IMR-90 (cell line): ENCODE results near the gene PKD1L1. TPM values are rescaled to one million over a fixed set of nuclear protein-coding genes. Genes with fewer than 3 reads are reported as not detected.

ENCODE experiments used
- ATAC-seq: fragments of 200-7000 bp; cut with Tn5 transposase; 2 replicates; pipeline ENCODE4 v1.9.1; 2020; ENCODE audit warnings: low read depth, mild to moderate bottlenecking, moderate library complexity
- BruUV-seq: library from RNA; stranded (reverse); fragments of 400-500 nt; replicated peaks from 2 replicates; lab custom pipeline; 2021; lab: Mats Ljungman, UMichigan
- CTCF ChIA-PET: fragments of 300-600 bp; formaldehyde crosslinking; extraction: SDS; loops from one replicate; lab custom pipeline; 2021; ENCODE audit warnings: antibody characterized with exemption; lab: Yijun Ruan, JAX
- POLR2A ChIA-PET: fragments of 300-600 bp; sonication (Branson Sonifier 250); formaldehyde crosslinking; loops from one replicate; lab custom pipeline; 2022; ENCODE audit warnings: antibody characterized with exemption; ENCODE audit not compliant: unreplicated experiment; lab: Charles Lee
- DNase-seq: peaks from one replicate; pipeline ENCODE4 v3.0.0; 2013
- H2AFZ ChIP-seq: replicated peaks from 2 replicates; pipeline ENCODE3; 2013; ENCODE audit warnings: low read length, mild to moderate bottlenecking; ENCODE audit not compliant: poor library complexity
- H2AK5ac ChIP-seq: 2 replicates; pipeline ENCODE4 v1.6.1; 2013; ENCODE audit warnings: low read depth, low read length, inconsistent platforms
- H2AK9ac ChIP-seq: replicated peaks from 2 replicates; pipeline ENCODE3; 2013; ENCODE audit warnings: mild to moderate bottlenecking, low read depth, low read length, moderate library complexity; ENCODE audit not compliant: poor library complexity
- H2BK120ac ChIP-seq: 2 replicates; pipeline ENCODE4 v1.6.1; 2013; ENCODE audit warnings: low read depth, low read length, inconsistent platforms
- H2BK15ac ChIP-seq: 3 replicates; pipeline ENCODE4 v1.6.1; 2013; ENCODE audit warnings: low read depth, low read length, inconsistent platforms
- H2BK20ac ChIP-seq: 2 replicates; pipeline ENCODE4 v1.6.1; 2013; ENCODE audit warnings: low read depth, mild to moderate bottlenecking, inconsistent platforms, low read length, moderate library complexity
- H2BK5ac ChIP-seq: 2 replicates; pipeline ENCODE4 v1.6.1; 2013; ENCODE audit warnings: mild to moderate bottlenecking, low read depth, low read length, inconsistent platforms; ENCODE audit not compliant: poor library complexity, severe bottlenecking
- H3K14ac ChIP-seq: replicated peaks from 2 replicates; pipeline ENCODE4 v1.6.1; 2013; ENCODE audit warnings: low read depth, low read length, inconsistent platforms
- H3K18ac ChIP-seq: 2 replicates; pipeline ENCODE4 v1.6.1; 2013; ENCODE audit warnings: low read depth, low read length, control low read depth
- H3K23ac ChIP-seq: 2 replicates; pipeline ENCODE4 v1.6.1; 2013; ENCODE audit warnings: low read depth, low read length, inconsistent platforms
- H3K27ac ChIP-seq: 2 replicates; pipeline ENCODE4 v1.5.1; 2013; ENCODE audit warnings: mild to moderate bottlenecking, control low read depth, low read length; ENCODE audit not compliant: insufficient read depth
- H3K27me3 ChIP-seq: 2 replicates; pipeline ENCODE4 v1.6.1; 2013; ENCODE audit warnings: low read length; ENCODE audit not compliant: control insufficient read depth, insufficient read depth
- H3K36me3 ChIP-seq: 2 replicates; pipeline ENCODE4 v1.6.1; 2013; ENCODE audit warnings: low read length, mixed read lengths; ENCODE audit not compliant: control insufficient read depth, insufficient read depth
- H3K4ac ChIP-seq: 2 replicates; pipeline ENCODE4 v1.6.1; 2013; ENCODE audit warnings: low read depth, low read length, inconsistent platforms
- H3K4me1 ChIP-seq: 2 replicates; pipeline ENCODE4 v1.6.1; 2013; ENCODE audit warnings: low read length, mixed read lengths; ENCODE audit not compliant: control insufficient read depth, insufficient read depth
- H3K4me2 ChIP-seq: 2 replicates; pipeline ENCODE4 v1.6.1; 2013; ENCODE audit warnings: low read depth, mild to moderate bottlenecking, control low read depth, low read length, moderate library complexity
- H3K4me3 ChIP-seq: 2 replicates; pipeline ENCODE4 v1.5.1; 2013; ENCODE audit warnings: low read depth, mild to moderate bottlenecking, control low read depth, low read length, moderate library complexity; ENCODE audit not compliant: insufficient read depth
- H3K56ac ChIP-seq: 2 replicates; pipeline ENCODE4 v1.6.1; 2013; ENCODE audit warnings: low read length, inconsistent platforms; ENCODE audit not compliant: insufficient read depth; ENCODE audit errors: extremely low read depth
- H3K79me1 ChIP-seq, 2 experiments: 2 replicates each; pipeline ENCODE4 v1.6.1; 2013; ENCODE audit warnings: low read length in 2 of 2, inconsistent platforms in 1 of 2, low read depth in 1 of 2
- H3K9ac ChIP-seq: 2 replicates; pipeline ENCODE4 v1.6.1; 2013; ENCODE audit warnings: low read depth, low read length, control low read depth
- H3K9me1 ChIP-seq: 2 replicates; pipeline ENCODE4 v1.6.1; 2013; ENCODE audit warnings: low read length, inconsistent platforms; ENCODE audit not compliant: insufficient read depth
- H3K9me3 ChIP-seq: 2 replicates; pipeline ENCODE4 v1.6.1; 2013; ENCODE audit warnings: low read length; ENCODE audit not compliant: control insufficient read depth, insufficient read depth
- H4K20me1 ChIP-seq: 2 replicates; pipeline ENCODE4 v1.6.1; 2013; ENCODE audit warnings: low read length, inconsistent platforms; ENCODE audit not compliant: insufficient read depth
- H4K5ac ChIP-seq: 2 replicates; pipeline ENCODE4 v1.6.1; 2013; ENCODE audit warnings: mild to moderate bottlenecking, low read depth, low read length, control low read depth
- H4K8ac ChIP-seq, 2 experiments: 2 replicates each; pipeline ENCODE4 v1.6.1; 2013; ENCODE audit warnings: low read depth in 2 of 2, low read length in 2 of 2, control low read depth in 1 of 2, inconsistent platforms in 1 of 2
- H4K91ac ChIP-seq: 2 replicates; pipeline ENCODE4 v1.6.1; 2013; ENCODE audit warnings: low read depth, low read length, inconsistent platforms; ENCODE audit not compliant: insufficient read depth
- BHLHE40 ChIP-seq: fragments of 150-350 bp; IDR thresholded peaks from 2 replicates; pipeline ENCODE4 v1.6.1; 2016; ENCODE audit warnings: mild to moderate bottlenecking, low read depth, low read length
- CHD1 ChIP-seq: IDR thresholded peaks from 2 replicates; pipeline ENCODE4 v1.6.1; 2012; ENCODE audit warnings: low read depth, low read length, improper control_type of control experiment
- FOS ChIP-seq: fragments of 150-350 bp; IDR thresholded peaks from 2 replicates; pipeline ENCODE4 v1.6.1; 2016; ENCODE audit warnings: low read depth, low read length
- MAFK ChIP-seq: IDR thresholded peaks from 2 replicates; pipeline ENCODE4 v1.6.1; 2012; ENCODE audit warnings: low read depth, low read length, improper control_type of control experiment
- MAZ ChIP-seq: IDR thresholded peaks from 2 replicates; pipeline ENCODE4 v1.6.1; 2012; ENCODE audit warnings: low read depth, mild to moderate bottlenecking, low read length, improper control_type of control experiment, moderate library complexity, borderline replicate concordance
- MXI1 ChIP-seq: IDR thresholded peaks from 2 replicates; pipeline ENCODE4 v1.6.1; 2012; ENCODE audit warnings: low read depth, mild to moderate bottlenecking, low read length, moderate library complexity, borderline replicate concordance
- RCOR1 ChIP-seq: IDR thresholded peaks from 2 replicates; pipeline ENCODE4 v1.6.1; 2012; ENCODE audit warnings: mild to moderate bottlenecking, low read length, improper control_type of control experiment; ENCODE audit not compliant: insufficient replicate concordance
- RFX5 ChIP-seq: IDR thresholded peaks from 2 replicates; pipeline ENCODE4 v1.8.0; 2012; ENCODE audit warnings: low read depth, mild to moderate bottlenecking, low read length, moderate library complexity
- SMC3 ChIP-seq: fragments of 150-350 bp; IDR thresholded peaks from 2 replicates; pipeline ENCODE4 v1.6.1; 2016; ENCODE audit warnings: low read depth, mild to moderate bottlenecking, antibody characterized with exemption, low read length, moderate library complexity
- WGBS, 2 experiments: methylation state at CpG; one replicate each; pipeline versions ENCODE4 v1.1.5 to v1.1.7; 2013; ENCODE audit warnings: missing lambda C conversion rate in 2 of 2; ENCODE audit not compliant: insufficient read length in 1 of 2; ENCODE audit errors: extremely low coverage in 2 of 2; 5-methylcytosine and 5-hydroxymethylcytosine counted together
- dilution Hi-C: fragments of 300-500 bp; cut with HindIII; formaldehyde crosslinking; loops from one replicate; pipeline ENCODE4 v1.14.3; 2018; ENCODE audit warnings: low sequenced_read_pairs; ENCODE audit not compliant: unreplicated experiment
- in situ Hi-C: fragments of 300-500 bp; cut with MboI; formaldehyde crosslinking; loops from 3 replicates; pipeline ENCODE4 v1.14.3; 2019; ENCODE audit warnings: low sequenced_read_pairs, inconsistent platforms, mixed read lengths
- intact Hi-C: fragments of 100-400 bp; cut with micrococcal nuclease; formaldehyde crosslinking; loops from 2 replicates; pipeline ENCODE4 v1.10.0; 2022
- polyA plus RNA-seq, 3 experiments: library from polyadenylated mRNA; depleted of rRNA; stranded (reverse); fragments of >200 nt; gene quantifications; 2 replicates each; pipeline ENCODE4 v1.2.3, GENCODE V29; 2012; ENCODE audit warnings: low replicate concordance in 1 of 3
- total RNA-seq: library from RNA; depleted of rRNA; stranded (reverse); fragments of >200 nt; gene quantifications from 2 replicates; pipeline ENCODE4 v1.2.3, GENCODE V29; 2012
- TF ChIP-seq, protein P1 (sequence below): fragments of 150-350 bp; IDR thresholded peaks from 2 replicates; pipeline ENCODE4 v1.6.1; 2016; ENCODE audit warnings: low read depth, mild to moderate bottlenecking, low read length, moderate library complexity, borderline replicate concordance
- TF ChIP-seq, protein P2 (sequence below): fragments of 150-350 bp; IDR thresholded peaks from 2 replicates; pipeline ENCODE4 v1.6.1; 2017; ENCODE audit warnings: mild to moderate bottlenecking, antibody characterized with exemption, low read length, low read depth
- TF ChIP-seq, protein P3 (sequence below): conservative IDR thresholded peaks from 2 replicates; pipeline ENCODE4 v1.5.1; 2012; ENCODE audit warnings: mild to moderate bottlenecking, low read depth, low read length, improper control_type of control experiment

PKD1L1 gene
- total and polyA plus RNA-seq, 2 of the 4 experiments (the other 2 are of a cell fraction) = under 0.01 to 0.15 TPM

DNA sequence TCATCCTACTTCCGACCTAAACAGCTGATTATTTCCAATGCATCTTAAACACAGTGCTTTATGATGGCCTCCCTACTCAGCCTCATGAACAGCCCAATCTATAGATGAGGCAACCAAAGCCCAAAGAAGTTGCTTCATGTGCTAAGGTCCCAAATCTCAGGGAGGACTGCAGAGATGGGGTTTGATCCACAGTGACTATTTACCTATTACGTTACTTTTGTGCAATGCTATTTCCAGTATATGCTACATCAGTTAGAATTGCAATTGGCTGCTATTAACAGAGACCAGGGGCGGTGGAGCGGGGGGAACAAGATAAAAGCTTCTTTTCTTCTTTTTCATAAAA lies 213.3 kb downstream of the PKD1L1 start:
- H3K18ac ChIP-seq = no peak overlapping the region
- no peak overlapping the region for H3K4ac ChIP-seq
- H3K4me1 ChIP-seq = peaks cover 6% of the 10 kb centered on the region
- peaks cover 10% of the 10 kb centered on the region; the same call in 1 of the 2 replicates for H3K9me1 ChIP-seq
- DNase-seq (no peak), ATAC-seq (no peak)
- no peaks in the 10 kb centered on the region for H3K79me1 ChIP-seq
- H3K23ac ChIP-seq = peak overlapping the region; percentile 17; the same call in 1 of the 2 replicates
- H2BK15ac ChIP-seq = 0 out of 3 replicates have a peak overlapping the region, but pooled peaks have one; percentile 23
- dilution Hi-C loops = no loop called here
- no peak overlapping the region; the same call in 1 of the 2 replicates for H2BK120ac ChIP-seq
- H2AFZ ChIP-seq = no peak overlapping the region
- no peak overlapping the region for H2BK5ac ChIP-seq
- no peak overlapping the region for H3K9ac ChIP-seq
- no peak overlapping the region for H2AK5ac ChIP-seq
- intact Hi-C loops = no loop called here
- BruUV-seq = no TSS peak
- H4K20me1 ChIP-seq = no peaks in the 10 kb centered on the region
- H3K36me3 ChIP-seq = no peaks in the 10 kb centered on the region
- H3K4me2 ChIP-seq = no peak overlapping the region
- H3K27me3 ChIP-seq = no peaks in the 10 kb centered on the region
- WGBS, 2 experiments = 100% methylated on average over 1 of the region's 4 CpGs; no CpG with 5 or more reads in 1 of the 2 experiments
- H3K27ac ChIP-seq = no peak overlapping the region
- CTCF ChIA-PET = no interaction called here
- H4K5ac ChIP-seq = no peak overlapping the region
- no peak overlapping the region for H3K56ac ChIP-seq
- H3K4me3 ChIP-seq = no peak overlapping the region
- no peak overlapping the region; the same call in 1 of the 2 replicates for H3K14ac ChIP-seq
- in situ Hi-C loops = no loop called here
- no peaks in the 10 kb centered on the region for H3K9me3 ChIP-seq
- no peak overlapping the region for H4K91ac ChIP-seq
- POLR2A ChIA-PET = no interaction called here
- TF ChIP-seq, protein P1, sequence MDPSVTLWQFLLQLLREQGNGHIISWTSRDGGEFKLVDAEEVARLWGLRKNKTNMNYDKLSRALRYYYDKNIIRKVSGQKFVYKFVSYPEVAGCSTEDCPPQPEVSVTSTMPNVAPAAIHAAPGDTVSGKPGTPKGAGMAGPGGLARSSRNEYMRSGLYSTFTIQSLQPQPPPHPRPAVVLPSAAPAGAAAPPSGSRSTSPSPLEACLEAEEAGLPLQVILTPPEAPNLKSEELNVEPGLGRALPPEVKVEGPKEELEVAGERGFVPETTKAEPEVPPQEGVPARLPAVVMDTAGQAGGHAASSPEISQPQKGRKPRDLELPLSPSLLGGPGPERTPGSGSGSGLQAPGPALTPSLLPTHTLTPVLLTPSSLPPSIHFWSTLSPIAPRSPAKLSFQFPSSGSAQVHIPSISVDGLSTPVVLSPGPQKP = no peak
- TF ChIP-seq MAFK (no peak), BHLHE40 (no peak), MXI1 (no peak), RCOR1 (no peak), FOS (no peak), MAZ (no peak), RFX5 (no peak), SMC3 (no peak), CHD1 (no peak)
- TF ChIP-seq, protein P2, sequence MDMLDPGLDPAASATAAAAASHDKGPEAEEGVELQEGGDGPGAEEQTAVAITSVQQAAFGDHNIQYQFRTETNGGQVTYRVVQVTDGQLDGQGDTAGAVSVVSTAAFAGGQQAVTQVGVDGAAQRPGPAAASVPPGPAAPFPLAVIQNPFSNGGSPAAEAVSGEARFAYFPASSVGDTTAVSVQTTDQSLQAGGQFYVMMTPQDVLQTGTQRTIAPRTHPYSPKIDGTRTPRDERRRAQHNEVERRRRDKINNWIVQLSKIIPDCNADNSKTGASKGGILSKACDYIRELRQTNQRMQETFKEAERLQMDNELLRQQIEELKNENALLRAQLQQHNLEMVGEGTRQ = no peak
- TF ChIP-seq, protein P3, sequence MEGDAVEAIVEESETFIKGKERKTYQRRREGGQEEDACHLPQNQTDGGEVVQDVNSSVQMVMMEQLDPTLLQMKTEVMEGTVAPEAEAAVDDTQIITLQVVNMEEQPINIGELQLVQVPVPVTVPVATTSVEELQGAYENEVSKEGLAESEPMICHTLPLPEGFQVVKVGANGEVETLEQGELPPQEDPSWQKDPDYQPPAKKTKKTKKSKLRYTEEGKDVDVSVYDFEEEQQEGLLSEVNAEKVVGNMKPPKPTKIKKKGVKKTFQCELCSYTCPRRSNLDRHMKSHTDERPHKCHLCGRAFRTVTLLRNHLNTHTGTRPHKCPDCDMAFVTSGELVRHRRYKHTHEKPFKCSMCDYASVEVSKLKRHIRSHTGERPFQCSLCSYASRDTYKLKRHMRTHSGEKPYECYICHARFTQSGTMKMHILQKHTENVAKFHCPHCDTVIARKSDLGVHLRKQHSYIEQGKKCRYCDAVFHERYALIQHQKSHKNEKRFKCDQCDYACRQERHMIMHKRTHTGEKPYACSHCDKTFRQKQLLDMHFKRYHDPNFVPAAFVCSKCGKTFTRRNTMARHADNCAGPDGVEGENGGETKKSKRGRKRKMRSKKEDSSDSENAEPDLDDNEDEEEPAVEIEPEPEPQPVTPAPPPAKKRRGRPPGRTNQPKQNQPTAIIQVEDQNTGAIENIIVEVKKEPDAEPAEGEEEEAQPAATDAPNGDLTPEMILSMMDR = no peak
- H2AK9ac ChIP-seq = no peak overlapping the region
- no peak overlapping the region for H4K8ac ChIP-seq
- H2BK20ac ChIP-seq = peak overlapping the region; percentile 63; the same call in 1 of the 2 replicates
